M059J (cell line): ENCODE results near the gene GPBP1. TPM values are rescaled to one million over a fixed set of nuclear protein-coding genes. Genes with fewer than 3 reads are reported as not detected.
A peak's percentile ranks its signal among the peaks of the same experiment; 100 is the strongest.
"Not testable (repeated sequence)": the region's sequence is repeated elsewhere in the genome, so short reads cannot be mapped to it uniquely, and the experiment has no call there.

Experiments
- DNase-seq: peaks from one replicate; pipeline ENCODE4 v3.0.0-alpha.2; 2012; ENCODE audit warnings: low read depth
- total RNA-seq: library from RNA; depleted of rRNA; stranded (reverse); fragments of >200 nt; shearing (Covaris generic); gene quantifications from 2 replicates; pipeline ENCODE4 v1.2.3, GENCODE V29; 2014; rRNA removed

The GPBP1 gene
- 70.5 and 76.5 TPM in 2 replicates for total RNA-seq

GRCh38 chr5:57173319-57174127 is at the start of gene GPBP1:
TSS of gene GPBP1 (plus strand) at chr5:57174059. CDS start at chr5:57214131, 40,072 bp downstream.
- peak; percentile 99 for DNase-seq

GRCh38 chr5:57128325-57128724 is 45.5 kb upstream of the GPBP1 start:
- no peak for DNase-seq

GRCh38 chr5:57133574-57133973 is 40.3 kb upstream of the GPBP1 start:
- DNase-seq, result no peak

GRCh38 chr5:57137401-57137800 is 36.5 kb upstream of the GPBP1 start:
- DNase-seq, result no peak

GRCh38 chr5:57152316-57152715 is 21.5 kb upstream of the GPBP1 start:
- DNase-seq, result no peak

GRCh38 chr5:57155033-57155432 is 18.8 kb upstream of the GPBP1 start:
- DNase-seq, result no peak

- DNase-seq, result peak; percentile 91
Observed at GRCh38 chr5:57157131-57157530, 16.7 kb upstream of the GPBP1 start.

GRCh38 chr5:57157666-57158065 is 16.2 kb upstream of the GPBP1 start:
- no peak for DNase-seq

GRCh38 chr5:57163553-57164006 is 10.3 kb upstream of the GPBP1 start:
- no peak for DNase-seq

GRCh38 chr5:57164124-57164523 is 9.7 kb upstream of the GPBP1 start:
- DNase-seq, result no peak

GRCh38 chr5:57165171-57165570 is 8.7 kb upstream of the GPBP1 start:
- not testable (repeated sequence) for DNase-seq

GRCh38 chr5:57166276-57166675 is 7.6 kb upstream of the GPBP1 start:
- DNase-seq, result no peak

- DNase-seq, result no peak
Observed at GRCh38 chr5:57167201-57167600, 6.7 kb upstream of the GPBP1 start.

GRCh38 chr5:57170116-57170515 is 3.7 kb upstream of the GPBP1 start:
- DNase-seq, result not testable (repeated sequence)

GRCh38 chr5:57171816-57172465 is 1.9 kb upstream of the GPBP1 start:
- peak; percentile 43 for DNase-seq

- DNase-seq, result peak; percentile 42
Observed at GRCh38 chr5:57172466-57173318, 1.2 kb upstream of the GPBP1 start.

- peak; percentile 55 for DNase-seq
Observed at GRCh38 chr5:57174128-57174889, 450 bp downstream of the GPBP1 start.

GRCh38 chr5:57174890-57175510 is 1.1 kb downstream of the GPBP1 start:
- peak; percentile 31 for DNase-seq

- peak; percentile 46 for DNase-seq
Observed at GRCh38 chr5:57175551-57176309, 1.9 kb downstream of the GPBP1 start.

GRCh38 chr5:57176350-57176857 is 2.5 kb downstream of the GPBP1 start:
- DNase-seq, result peak; percentile 58
